Activated naive CD8-positive, alpha-beta T cell treated with anti-CD3 and anti-CD28 coated beads, Interleukin-2, amount 10 ng/mL, durations not matched to agents 7 days and 5 days (primary cell): ENCODE data around the gene C22orf15. TPM values are rescaled to one million over a fixed set of nuclear protein-coding genes. Genes with fewer than 3 reads are reported as not detected.

Experiments
- ATAC-seq: fragments of 150-1000 bp; cut with Tn5 transposase; one replicate; pipeline ENCODE4 v1.10.0; 2021; ENCODE audit warnings: low read depth, moderate library complexity
- POLR2A ChIA-PET: fragments of 350-600 bp; sonication (Branson Sonifier 250); formaldehyde crosslinking; loops from one replicate; lab custom pipeline; 2021; ENCODE audit warnings: antibody characterized with exemption; lab: Charles Lee
- DNase-seq: peaks from one replicate; pipeline ENCODE4 v3.0.0; 2021
- H3K27ac Mint-ChIP-seq: one replicate; pipeline ENCODE4 v1.8.0; 2022; ENCODE audit warnings: mild to moderate bottlenecking, mixed read lengths
- H3K27me3 Mint-ChIP-seq: one replicate; pipeline ENCODE4 v1.8.0; 2022; ENCODE audit warnings: mild to moderate bottlenecking, moderate library complexity, mixed read lengths
- H3K36me3 Mint-ChIP-seq: one replicate; pipeline ENCODE4 v1.8.0; 2021; ENCODE audit warnings: mild to moderate bottlenecking, mixed read lengths
- H3K4me1 Mint-ChIP-seq: one replicate; pipeline ENCODE4 v1.8.0; 2021; ENCODE audit warnings: mixed read lengths
- H3K4me3 Mint-ChIP-seq: one replicate; pipeline ENCODE4 v1.8.0; 2022; ENCODE audit warnings: mild to moderate bottlenecking, moderate library complexity, mixed read lengths
- H3K9me3 Mint-ChIP-seq: one replicate; pipeline ENCODE4 v1.8.0; 2021; ENCODE audit warnings: mixed read lengths
- total RNA-seq, 2 experiments: library from RNA; stranded (reverse); gene quantifications; one replicate each; pipeline ENCODE4 v1.2.3, GENCODE V29; 2021

Gene C22orf15
- total RNA-seq, 2 experiments from 2014 or later, result 2.1 to 2.9 TPM

- Mint-ChIP-seq H3K27me3 (peaks cover 2% of the 10 kb centered on the region), H3K9me3 (no peaks in the 10 kb centered on the region), H3K4me3 (no peak overlapping the region), H3K27ac (no peak overlapping the region), H3K4me1 (peaks cover 9% of the 10 kb centered on the region), H3K36me3 (no peaks in the 10 kb centered on the region)
- POLR2A ChIA-PET, result interaction anchor here (0.7 to 0.9 kb wide), 3 partner anchors 13 to 101 kb away, joined by 3 to 6 read pairs (median 3); partner anchors contain the start of genes DERL3 and ZNF70
- ATAC-seq (no peak), DNase-seq (no peak)
Observed at GRCh38 chr22:23737696-23738095, 25.1 kb upstream of the C22orf15 start.

GRCh38 chr22:23742505-23743264 is 20.1 kb upstream of the C22orf15 start:
- Mint-ChIP-seq H3K9me3 (peaks cover 7% of the 10 kb centered on the region), H3K36me3 (peaks cover 21% of the 10 kb centered on the region), H3K4me1 (peaks cover 6% of the 10 kb centered on the region), H3K4me3 (no peak overlapping the region), H3K27ac (no peak overlapping the region), H3K27me3 (no peaks in the 10 kb centered on the region)
- POLR2A ChIA-PET, result interaction anchor here (1.4 kb wide), 1 partner anchor 8 kb away, joined by 3 read pairs; the partner anchor contains the start of gene ZNF70
- no peak for DNase-seq
- no peak for ATAC-seq

GRCh38 chr22:23743303-23743705 is 19.5 kb upstream of the C22orf15 start:
- Mint-ChIP-seq H3K9me3 (peaks cover 7% of the 10 kb centered on the region), H3K4me1 (peaks cover 6% of the 10 kb centered on the region), H3K36me3 (peaks cover 21% of the 10 kb centered on the region), H3K27ac (no peak overlapping the region), H3K4me3 (no peak overlapping the region), H3K27me3 (no peaks in the 10 kb centered on the region)
- POLR2A ChIA-PET, result interaction anchor here (1.4 kb wide), 1 partner anchor 8 kb away, joined by 3 read pairs; the partner anchor contains the start of gene ZNF70
- DNase-seq (no peak), ATAC-seq (no peak)

- POLR2A ChIA-PET, result no interaction called here
- Mint-ChIP-seq H3K27me3 (no peaks in the 10 kb centered on the region), H3K4me3 (no peak overlapping the region)
Observed at GRCh38 chr22:23744001-23744400, 18.8 kb upstream of the C22orf15 start.

GRCh38 chr22:23744485-23744884 is 18.3 kb upstream of the C22orf15 start:
- peaks cover 7% of the 10 kb centered on the region for H3K9me3 Mint-ChIP-seq
- H3K27ac Mint-ChIP-seq, result no peak overlapping the region
- DNase-seq (no peak), ATAC-seq (no peak)
- peaks cover 21% of the 10 kb centered on the region for H3K36me3 Mint-ChIP-seq
- H3K4me3 Mint-ChIP-seq, result no peak overlapping the region
- POLR2A ChIA-PET, result no interaction called here
- peaks cover 3% of the 10 kb centered on the region for H3K4me1 Mint-ChIP-seq
- no peaks in the 10 kb centered on the region for H3K27me3 Mint-ChIP-seq

More at GRCh38 chr22:23744001-23744400, 18.8 kb upstream of the C22orf15 start:
- Mint-ChIP-seq H3K27ac (no peak overlapping the region), H3K36me3 (peaks cover 21% of the 10 kb centered on the region), H3K4me1 (peaks cover 3% of the 10 kb centered on the region), H3K9me3 (peaks cover 7% of the 10 kb centered on the region)
- DNase-seq (no peak), ATAC-seq (no peak)

- Mint-ChIP-seq H3K27ac (no peak overlapping the region), H3K36me3 (peaks cover 22% of the 10 kb centered on the region), H3K4me3 (no peak overlapping the region), H3K4me1 (peaks cover 12% of the 10 kb centered on the region), H3K27me3 (no peaks in the 10 kb centered on the region), H3K9me3 (peaks cover 7% of the 10 kb centered on the region)
- DNase-seq (no peak), ATAC-seq (no peak)
- POLR2A ChIA-PET, result no interaction called here
Observed at GRCh38 chr22:23745791-23746190, 17.0 kb upstream of the C22orf15 start.

GRCh38 chr22:23749841-23750301 is 12.9 kb upstream of the C22orf15 start:
- H3K27ac Mint-ChIP-seq, result no peak overlapping the region
- peaks cover 12% of the 10 kb centered on the region for H3K4me1 Mint-ChIP-seq
- H3K9me3 Mint-ChIP-seq, result peaks cover 2% of the 10 kb centered on the region
- peak overlapping the region; percentile 82 for H3K4me3 Mint-ChIP-seq
- ATAC-seq (no peak), DNase-seq (no peak)
- no peaks in the 10 kb centered on the region for H3K27me3 Mint-ChIP-seq
- POLR2A ChIA-PET, result interaction anchor here (1.1 to 1.7 kb wide), 2 partner anchors 8 to 16 kb away, joined by 4 to 5 read pairs; no protein-coding TSS in a partner anchor
- peaks cover 9% of the 10 kb centered on the region for H3K36me3 Mint-ChIP-seq

GRCh38 chr22:23750367-23750713 is 12.4 kb upstream of the C22orf15 start:
- POLR2A ChIA-PET, result interaction anchor here (0.6 to 2.3 kb wide), 13 partner anchors 8 to 127 kb away, joined by 3 to 16 read pairs (median 4); partner anchors contain the start of gene SLC2A11
- H3K4me3 Mint-ChIP-seq, result peak overlapping the region; percentile 82
- peaks cover 5% of the 10 kb centered on the region for H3K36me3 Mint-ChIP-seq
- H3K4me1 Mint-ChIP-seq, result peaks cover 12% of the 10 kb centered on the region
- H3K9me3 Mint-ChIP-seq, result peaks cover 2% of the 10 kb centered on the region
- H3K27ac Mint-ChIP-seq, result peak overlapping the region; percentile 77
- ATAC-seq (no peak), DNase-seq (no peak)
- H3K27me3 Mint-ChIP-seq, result no peaks in the 10 kb centered on the region

GRCh38 chr22:23750714-23751440 is 11.9 kb upstream of the C22orf15 start, which contains the start of gene ZNF70:
Gene ZNF70 (minus strand): TSS chr22:23751112. CDS start chr22:23745140, 5,972 bp downstream.
- peak within 1 kb of the TSS; percentile 79 for H3K27ac Mint-ChIP-seq
- ATAC-seq (peak; percentile 99), DNase-seq (peak; percentile 95)
- no peaks in the 10 kb centered on the region for H3K27me3 Mint-ChIP-seq
- H3K4me1 Mint-ChIP-seq, result peaks cover 12% of the 10 kb centered on the region
- peak within 1 kb of the TSS; percentile 83 for H3K4me3 Mint-ChIP-seq
- H3K36me3 Mint-ChIP-seq, result peaks cover 2% of the 10 kb centered on the region
- peaks cover 1% of the 10 kb centered on the region for H3K9me3 Mint-ChIP-seq
- POLR2A ChIA-PET, result interaction anchor here (0.6 to 2.3 kb wide), 16 partner anchors 8 to 128 kb away, joined by 3 to 16 read pairs (median 4); partner anchors contain the start of genes C22orf15 and SLC2A11

GRCh38 chr22:23751441-23751996 is 11.3 kb upstream of the C22orf15 start:
- H3K27me3 Mint-ChIP-seq, result peaks cover 2% of the 10 kb centered on the region
- DNase-seq (no peak), ATAC-seq (peak; percentile 35)
- POLR2A ChIA-PET, result interaction anchor here (0.6 to 2.3 kb wide), 11 partner anchors 9 to 129 kb away, joined by 3 to 16 read pairs (median 4); partner anchors contain the start of genes C22orf15 and SLC2A11
- H3K36me3 Mint-ChIP-seq, result peaks cover 1% of the 10 kb centered on the region
- H3K4me3 Mint-ChIP-seq, result peak overlapping the region; percentile 83
- no peaks in the 10 kb centered on the region for H3K9me3 Mint-ChIP-seq
- H3K27ac Mint-ChIP-seq, result peak overlapping the region; percentile 79
- H3K4me1 Mint-ChIP-seq, result peaks cover 12% of the 10 kb centered on the region

GRCh38 chr22:23752090-23752691 is 10.6 kb upstream of the C22orf15 start:
- POLR2A ChIA-PET, result interaction anchor here (0.7 to 2.3 kb wide), 6 partner anchors 11 to 47 kb away, joined by 3 to 16 read pairs (median 4); partner anchors contain the start of gene C22orf15
- Mint-ChIP-seq H3K27ac (peak overlapping the region; percentile 78), H3K4me3 (peak overlapping the region; percentile 70), H3K27me3 (peaks cover 2% of the 10 kb centered on the region), H3K9me3 (no peaks in the 10 kb centered on the region), H3K4me1 (peaks cover 15% of the 10 kb centered on the region), H3K36me3 (peaks cover 1% of the 10 kb centered on the region)
- DNase-seq (no peak), ATAC-seq (no peak)

- DNase-seq (no peak), ATAC-seq (no peak)
- Mint-ChIP-seq H3K27ac (peak overlapping the region; percentile 60), H3K9me3 (no peaks in the 10 kb centered on the region), H3K4me3 (no peak overlapping the region), H3K27me3 (peaks cover 2% of the 10 kb centered on the region), H3K4me1 (peaks cover 15% of the 10 kb centered on the region), H3K36me3 (peaks cover 1% of the 10 kb centered on the region)
- POLR2A ChIA-PET, result interaction anchor here (1.9 to 2.3 kb wide), 2 partner anchors 11 to 35 kb away, joined by 4 to 16 read pairs; partner anchors contain the start of gene C22orf15
Observed at GRCh38 chr22:23752750-23753149, 10.0 kb upstream of the C22orf15 start.
